RWPE2 (cell line): ENCODE measurements around the gene ROPN1B.
"Not testable (repeated sequence)": the region's sequence is repeated elsewhere in the genome, so short reads cannot be mapped to it uniquely, and the experiment has no call there.

Source experiments
- ATAC-seq: fragments of 200-7000 bp; cut with Tn5 transposase; 3 replicates; pipeline ENCODE4 v1.9.1; 2021; ENCODE audit warnings: low read depth
- DNase-seq: peaks from one replicate; pipeline ENCODE4 v3.0.0-alpha.2; 2020; ENCODE audit warnings: low spot score
- H3K27ac ChIP-seq: fragments of 450-650 bp; 2 replicates; pipeline ENCODE4 v1.5.1; 2017; ENCODE audit warnings: mild to moderate bottlenecking; ENCODE audit not compliant: poor library complexity, severe bottlenecking
- H3K27me3 ChIP-seq: fragments of 250-450 bp; sonication (Bioruptor Pico); 2 replicates; pipeline ENCODE4 v1.5.1; 2021; ENCODE audit warnings: mild to moderate bottlenecking, moderate library complexity; ENCODE audit not compliant: insufficient read depth, poor library complexity, severe bottlenecking
- H3K36me3 ChIP-seq: fragments of 250-450 bp; sonication (Bioruptor Pico); 2 replicates; pipeline ENCODE4 v1.5.1; 2020; ENCODE audit warnings: low read depth, mild to moderate bottlenecking, moderate library complexity
- H3K4me1 ChIP-seq: fragments of 250-450 bp; sonication (Bioruptor Pico); 2 replicates; pipeline ENCODE4 v1.5.1; 2021; ENCODE audit warnings: mild to moderate bottlenecking, moderate library complexity; ENCODE audit not compliant: insufficient read depth, poor library complexity, severe bottlenecking
- H3K4me3 ChIP-seq: fragments of 250-450 bp; sonication (Bioruptor Pico); 2 replicates; pipeline ENCODE4 v1.5.1; 2021; ENCODE audit warnings: mild to moderate bottlenecking, moderate library complexity; ENCODE audit not compliant: severe bottlenecking
- H3K9me3 ChIP-seq: fragments of 250-450 bp; sonication (Bioruptor Pico); 2 replicates; pipeline ENCODE4 v1.5.1; 2021; ENCODE audit warnings: mild to moderate bottlenecking, moderate library complexity; ENCODE audit not compliant: severe bottlenecking
- CTCF ChIP-seq: fragments of 450-650 bp; IDR thresholded peaks from one replicate; pipeline ENCODE4 v1.5.1; 2017; ENCODE audit warnings: mild to moderate bottlenecking, moderate library complexity; ENCODE audit not compliant: poor library complexity, severe bottlenecking

The ROPN1B gene

GRCh38 chr3:125968701-125969592, at the start of gene ROPN1B:
TSS of gene ROPN1B (plus strand) at chr3:125969178. CDS start at chr3:125972055, 2,877 bp downstream.
- H3K9me3 ChIP-seq, H3K36me3 ChIP-seq, DNase-seq, H3K4me1 ChIP-seq, H3K4me3 ChIP-seq, H3K27ac ChIP-seq: not testable (repeated sequence)
- peak; percentile 70 for ATAC-seq
- peaks cover 15% of the 10 kb centered on the region for H3K27me3 ChIP-seq

- not testable (repeated sequence) for H3K27ac ChIP-seq
These were observed 48.8 kb upstream of the ROPN1B start for GRCh38 chr3:125920191-125920590.

GRCh38 chr3:125920751-125921279, 48.2 kb upstream of the ROPN1B start:
- H3K9me3 ChIP-seq, H3K4me3 ChIP-seq, ATAC-seq, H3K27me3 ChIP-seq, H3K36me3 ChIP-seq, DNase-seq, H3K27ac ChIP-seq: not testable (repeated sequence)
- H3K4me1 ChIP-seq: peaks cover 11% of the 10 kb centered on the region

More at GRCh38 chr3:125920191-125920590, 48.8 kb upstream of the ROPN1B start:
- H3K4me1 ChIP-seq: peaks cover 11% of the 10 kb centered on the region
- not testable (repeated sequence) for DNase-seq, H3K9me3 ChIP-seq, H3K27me3 ChIP-seq, H3K36me3 ChIP-seq, ATAC-seq, H3K4me3 ChIP-seq

GRCh38 chr3:125921712-125922111, 47.3 kb upstream of the ROPN1B start:
- not testable (repeated sequence) for H3K4me3 ChIP-seq, DNase-seq, H3K9me3 ChIP-seq, H3K27me3 ChIP-seq, H3K27ac ChIP-seq, H3K36me3 ChIP-seq, ATAC-seq
- peaks cover 11% of the 10 kb centered on the region for H3K4me1 ChIP-seq
- peak; percentile 65 for TF ChIP-seq CTCF

GRCh38 chr3:125923324-125924115, 45.5 kb upstream of the ROPN1B start:
- not testable (repeated sequence) for DNase-seq, H3K4me3 ChIP-seq, H3K9me3 ChIP-seq, ATAC-seq, H3K27ac ChIP-seq, H3K36me3 ChIP-seq, H3K4me1 ChIP-seq, H3K27me3 ChIP-seq

- not testable (repeated sequence) for DNase-seq, H3K36me3 ChIP-seq, H3K4me3 ChIP-seq, ATAC-seq, H3K27me3 ChIP-seq, H3K9me3 ChIP-seq, H3K27ac ChIP-seq, H3K4me1 ChIP-seq
These were observed 44.7 kb upstream of the ROPN1B start for GRCh38 chr3:125924276-125924675.

- not testable (repeated sequence) for ATAC-seq, H3K4me3 ChIP-seq, H3K4me1 ChIP-seq, H3K27me3 ChIP-seq, H3K36me3 ChIP-seq, H3K27ac ChIP-seq, DNase-seq, H3K9me3 ChIP-seq
These were observed 43.3 kb upstream of the ROPN1B start for GRCh38 chr3:125925727-125926126.
